NCI-H774 (cell line): ENCODE measurements around the gene PPP1R2C.

Experiments
- DNase-seq: peaks from one replicate; lab custom pipeline; 2025; lab: John Stamatoyannopoulos, UW

PPP1R2C gene

GRCh38 chrX:42778096-42778495, at the start of gene PPP1R2C:
Gene PPP1R2C, minus strand, starts transcription at chrX:42778163. Its CDS starts 84 bp downstream, at chrX:42778079.
- DNase-seq = no peak

GRCh38 chrX:42825201-42825600, 47.2 kb upstream of the PPP1R2C start:
- no peak for DNase-seq

- DNase-seq = no peak
Observed at GRCh38 chrX:42824541-42824940, 46.6 kb upstream of the PPP1R2C start.

- no peak for DNase-seq
Observed at GRCh38 chrX:42823443-42823842, 45.5 kb upstream of the PPP1R2C start.

- DNase-seq = no peak
Observed at GRCh38 chrX:42821803-42822443, 44.0 kb upstream of the PPP1R2C start.

GRCh38 chrX:42818151-42818921, 40.4 kb upstream of the PPP1R2C start:
- no peak for DNase-seq

GRCh38 chrX:42809569-42809968, 31.6 kb upstream of the PPP1R2C start:
- DNase-seq = no peak

GRCh38 chrX:42807393-42807792, 29.4 kb upstream of the PPP1R2C start:
- DNase-seq = no peak

GRCh38 chrX:42804524-42804923, 26.6 kb upstream of the PPP1R2C start:
- DNase-seq = no peak

- no peak for DNase-seq
Observed at GRCh38 chrX:42803320-42803719, 25.4 kb upstream of the PPP1R2C start.

GRCh38 chrX:42797651-42798269, 19.8 kb upstream of the PPP1R2C start:
- DNase-seq = no peak

GRCh38 chrX:42783451-42783850, 5.5 kb upstream of the PPP1R2C start:
- DNase-seq = no peak

GRCh38 chrX:42776195-42776594, 1.8 kb downstream of the PPP1R2C start:
- DNase-seq = no peak

GRCh38 chrX:42772874-42773273, 5.1 kb downstream of the PPP1R2C start:
- DNase-seq = no peak

GRCh38 chrX:42771506-42772335, 6.2 kb downstream of the PPP1R2C start:
- DNase-seq = no peak

GRCh38 chrX:42770566-42770965, 7.4 kb downstream of the PPP1R2C start:
- DNase-seq = no peak

- no peak for DNase-seq
Observed at GRCh38 chrX:42759881-42760280, 18.1 kb downstream of the PPP1R2C start.

GRCh38 chrX:42755815-42756214, 22.1 kb downstream of the PPP1R2C start:
- no peak for DNase-seq

GRCh38 chrX:42754603-42755002, 23.4 kb downstream of the PPP1R2C start:
- DNase-seq = no peak

- no peak for DNase-seq
Observed at GRCh38 chrX:42754115-42754514, 23.8 kb downstream of the PPP1R2C start.

- DNase-seq = no peak
Observed at GRCh38 chrX:42752730-42753129, 25.2 kb downstream of the PPP1R2C start.

- DNase-seq = no peak
Observed at GRCh38 chrX:42751573-42751972, 26.4 kb downstream of the PPP1R2C start.
